HUES6 (cell line): ENCODE results near the gene PHLDA1.
A peak's percentile ranks its signal among the peaks of the same experiment; 100 is the strongest.
"Not testable (repeated sequence)": the region's sequence is repeated elsewhere in the genome, so short reads cannot be mapped to it uniquely, and the experiment has no call there.

Experiments
- H3K27ac ChIP-seq: 2 replicates; pipeline ENCODE4 v1.7.0; 2013; ENCODE audit warnings: low read depth, mild to moderate bottlenecking, low read length, inconsistent platforms
- H3K27me3 ChIP-seq: 2 replicates; pipeline ENCODE4 v1.6.1; 2013; ENCODE audit warnings: low read length; ENCODE audit not compliant: control insufficient read depth, insufficient read depth
- H3K36me3 ChIP-seq: 2 replicates; pipeline ENCODE4 v1.6.1; 2013; ENCODE audit warnings: low read length; ENCODE audit not compliant: control insufficient read depth, insufficient read depth
- H3K4me1 ChIP-seq: 2 replicates; pipeline ENCODE4 v1.6.1; 2013; ENCODE audit warnings: low read length; ENCODE audit not compliant: control insufficient read depth, insufficient read depth
- H3K4me3 ChIP-seq: 2 replicates; pipeline ENCODE4 v1.5.1; 2013; ENCODE audit warnings: low read depth, low read length
- H3K9ac ChIP-seq: one replicate; pipeline ENCODE4 v1.6.1; 2013; ENCODE audit warnings: mild to moderate bottlenecking, low read length
- H3K9me3 ChIP-seq: 2 replicates; pipeline ENCODE4 v1.6.1; 2013; ENCODE audit warnings: low read depth, low read length; ENCODE audit not compliant: control insufficient read depth, insufficient read depth

The PHLDA1 gene

DNA sequence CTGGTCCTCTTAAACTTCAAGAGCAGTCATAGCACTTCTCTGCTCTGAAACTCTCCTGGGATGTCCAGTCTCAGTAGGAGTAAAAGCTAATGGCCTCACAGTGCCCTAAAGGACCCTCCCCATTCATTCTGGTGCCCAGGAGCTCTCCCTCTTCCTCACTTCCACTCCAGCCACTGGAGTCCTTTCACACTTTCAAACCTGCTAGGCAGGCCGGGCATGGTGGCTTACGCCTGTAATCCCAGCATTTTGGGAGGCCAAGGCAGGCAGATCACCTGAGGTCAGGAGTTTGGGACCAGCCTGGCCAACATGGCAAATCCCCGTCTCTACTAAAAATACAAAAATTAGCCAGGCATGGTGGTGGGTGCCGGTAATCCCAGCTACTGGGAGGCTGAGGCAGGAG lies 47.7 kb downstream of the PHLDA1 start:
- peaks cover 21% of the 10 kb centered on the region for H3K4me1 ChIP-seq
- H3K9ac ChIP-seq, H3K36me3 ChIP-seq, H3K27me3 ChIP-seq, H3K4me3 ChIP-seq, H3K9me3 ChIP-seq, H3K27ac ChIP-seq: not testable (repeated sequence)

DNA sequence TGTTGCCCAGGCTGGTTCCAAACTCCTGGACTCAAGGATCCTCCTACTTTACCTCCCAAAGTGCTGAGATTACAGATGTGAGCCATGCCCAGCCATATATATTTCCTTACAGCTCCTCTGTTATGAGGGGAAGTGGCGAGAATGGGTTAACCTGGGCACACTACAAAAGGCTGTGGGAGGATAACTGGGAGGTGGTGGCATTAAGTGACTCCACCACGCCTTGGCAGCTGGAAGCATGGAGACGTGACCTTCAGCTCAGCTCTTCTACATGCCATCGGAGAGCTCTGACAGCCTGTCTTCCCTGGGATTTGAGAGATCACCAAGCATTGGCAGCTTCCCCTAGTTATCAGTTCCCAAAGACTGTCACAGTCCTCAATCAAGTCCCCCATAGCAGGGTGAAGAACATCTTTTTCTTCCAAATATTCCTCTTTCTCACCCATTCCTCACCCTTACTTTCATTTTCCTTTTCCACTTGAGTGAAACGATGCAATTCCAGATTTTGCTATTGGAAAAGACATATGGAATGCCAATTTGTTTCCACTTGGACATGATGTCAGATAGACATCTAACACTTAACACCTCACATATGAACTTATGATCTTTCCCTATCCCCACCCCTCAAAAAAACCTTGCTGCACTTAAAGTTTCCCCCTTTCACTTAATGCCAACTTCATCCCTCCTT lies 48.5 kb downstream of the PHLDA1 start:
- Histone ChIP-seq H3K9me3 (peaks cover 4% of the 10 kb centered on the region; the same call in 1 of the 2 replicates), H3K27ac (no peak overlapping the region), H3K36me3 (no peaks in the 10 kb centered on the region), H3K9ac (no peak overlapping the region), H3K27me3 (no peaks in the 10 kb centered on the region), H3K4me3 (no peak overlapping the region), H3K4me1 (peaks cover 28% of the 10 kb centered on the region)

DNA sequence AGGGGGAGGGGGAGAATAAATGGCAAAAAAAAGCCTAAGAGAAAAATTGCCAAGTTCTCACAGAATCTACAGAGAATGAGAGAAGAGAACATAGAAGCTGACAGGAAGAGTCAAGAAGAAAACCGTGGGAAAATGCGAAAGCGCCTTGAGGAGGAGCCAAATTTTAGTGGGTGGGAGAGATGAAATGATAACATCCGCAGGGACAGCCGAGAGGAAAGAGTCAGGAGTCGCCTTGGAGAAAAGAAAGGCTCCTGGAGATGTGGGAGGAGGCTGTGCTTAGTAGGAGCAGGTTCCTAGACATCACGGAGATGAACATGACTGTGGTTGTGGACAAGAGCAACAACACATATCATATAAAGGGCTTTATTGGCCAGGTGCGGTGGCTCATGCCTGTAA lies 49.4 kb downstream of the PHLDA1 start:
- H3K9ac ChIP-seq: no peak overlapping the region
- H3K4me3 ChIP-seq: no peak overlapping the region
- H3K4me1 ChIP-seq: peaks cover 34% of the 10 kb centered on the region
- no peaks in the 10 kb centered on the region for H3K36me3 ChIP-seq
- no peak overlapping the region for H3K27ac ChIP-seq
- no peaks in the 10 kb centered on the region for H3K9me3 ChIP-seq
- H3K27me3 ChIP-seq: no peaks in the 10 kb centered on the region

DNA sequence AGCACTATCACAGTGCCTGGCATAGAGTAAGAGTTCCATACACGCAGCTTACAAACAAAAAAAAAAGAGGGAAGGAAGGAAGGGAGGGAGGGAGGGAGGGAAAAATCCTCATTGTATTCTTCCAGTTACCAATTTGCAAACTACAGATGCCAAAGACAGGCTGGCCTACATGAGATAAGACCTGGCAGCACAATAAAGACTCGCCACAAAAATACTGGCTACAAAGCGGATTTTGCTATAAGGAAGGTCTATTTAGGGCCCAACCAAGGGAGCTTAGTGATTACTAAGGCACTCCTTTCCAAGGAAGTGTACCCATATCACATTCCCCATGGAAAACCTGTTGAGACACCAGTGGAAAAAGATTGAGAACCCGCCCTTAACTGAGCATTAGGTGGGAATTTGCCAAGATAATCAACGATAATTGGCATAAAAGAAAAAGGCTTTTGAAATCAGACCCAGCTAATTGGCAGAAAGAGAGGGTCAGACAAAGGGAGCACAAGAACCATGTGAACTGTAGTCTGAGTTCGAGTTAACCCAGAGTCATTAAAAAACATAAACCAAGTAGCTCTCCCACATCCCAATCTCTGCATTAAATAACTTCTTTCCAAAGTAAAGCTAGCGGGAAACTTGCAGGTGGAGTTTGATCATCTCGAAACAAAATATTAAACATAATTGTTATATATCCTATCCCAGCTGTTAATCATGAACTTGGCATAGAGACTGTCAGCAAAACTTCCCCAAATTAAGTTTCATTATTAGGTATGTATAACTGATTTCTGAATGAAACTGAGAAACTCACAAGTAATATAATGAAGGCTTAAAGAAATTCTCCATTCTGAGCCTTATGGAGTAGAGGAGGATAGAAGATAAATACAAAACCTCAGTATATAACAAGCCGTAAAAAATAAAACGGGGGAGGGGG lies 50.1 kb downstream of the PHLDA1 start:
- Histone ChIP-seq H3K9ac (no peak overlapping the region), H3K36me3 (no peaks in the 10 kb centered on the region), H3K27ac (no peak overlapping the region), H3K4me1 (peaks cover 34% of the 10 kb centered on the region), H3K9me3 (no peaks in the 10 kb centered on the region), H3K27me3 (no peaks in the 10 kb centered on the region), H3K4me3 (no peak overlapping the region)

DNA sequence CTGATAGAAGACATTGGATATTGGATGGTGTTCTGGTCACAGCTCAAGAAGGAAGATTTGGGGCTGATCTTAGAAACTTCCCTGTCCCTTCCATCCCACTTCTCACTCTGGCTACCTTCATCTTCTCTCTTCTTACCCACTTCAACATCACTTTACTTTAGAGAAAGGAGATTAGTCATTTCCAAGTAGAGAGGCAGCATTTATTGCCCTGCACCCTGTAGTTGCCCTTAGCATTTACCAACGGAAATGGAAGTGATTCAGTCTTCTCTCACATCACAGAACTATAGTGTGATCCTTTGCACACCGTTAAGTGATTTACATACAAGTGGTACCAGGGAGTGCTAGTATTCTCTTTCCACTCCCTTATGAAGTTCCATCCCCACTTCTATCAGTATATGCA lies 52.4 kb downstream of the PHLDA1 start:
- no peaks in the 10 kb centered on the region for H3K9me3 ChIP-seq
- H3K4me3 ChIP-seq: no peak overlapping the region
- H3K27me3 ChIP-seq: no peaks in the 10 kb centered on the region
- H3K27ac ChIP-seq: no peak overlapping the region
- H3K4me1 ChIP-seq: peaks cover 35% of the 10 kb centered on the region
- H3K9ac ChIP-seq: peak overlapping the region; percentile 16
- H3K36me3 ChIP-seq: no peaks in the 10 kb centered on the region

DNA sequence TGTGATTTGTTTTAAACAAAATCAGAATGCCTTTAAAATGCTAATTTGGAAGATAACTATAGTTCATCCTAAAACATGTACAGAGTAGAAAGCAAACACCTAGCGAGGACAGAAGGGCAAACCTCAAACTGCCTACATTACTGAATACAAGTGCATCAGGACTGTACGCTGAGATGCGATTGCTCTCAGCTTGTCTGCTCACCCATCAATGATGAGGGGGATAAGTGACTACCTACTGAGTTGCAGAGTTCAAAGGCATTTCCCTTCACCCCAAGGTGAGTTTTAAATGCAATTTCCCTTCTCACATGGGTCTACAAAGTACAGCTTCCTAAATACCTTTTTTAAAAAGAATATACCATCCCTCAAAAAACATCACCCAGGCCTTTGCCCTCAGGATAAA lies 52.9 kb downstream of the PHLDA1 start:
- H3K27ac ChIP-seq: no peak overlapping the region

DNA sequence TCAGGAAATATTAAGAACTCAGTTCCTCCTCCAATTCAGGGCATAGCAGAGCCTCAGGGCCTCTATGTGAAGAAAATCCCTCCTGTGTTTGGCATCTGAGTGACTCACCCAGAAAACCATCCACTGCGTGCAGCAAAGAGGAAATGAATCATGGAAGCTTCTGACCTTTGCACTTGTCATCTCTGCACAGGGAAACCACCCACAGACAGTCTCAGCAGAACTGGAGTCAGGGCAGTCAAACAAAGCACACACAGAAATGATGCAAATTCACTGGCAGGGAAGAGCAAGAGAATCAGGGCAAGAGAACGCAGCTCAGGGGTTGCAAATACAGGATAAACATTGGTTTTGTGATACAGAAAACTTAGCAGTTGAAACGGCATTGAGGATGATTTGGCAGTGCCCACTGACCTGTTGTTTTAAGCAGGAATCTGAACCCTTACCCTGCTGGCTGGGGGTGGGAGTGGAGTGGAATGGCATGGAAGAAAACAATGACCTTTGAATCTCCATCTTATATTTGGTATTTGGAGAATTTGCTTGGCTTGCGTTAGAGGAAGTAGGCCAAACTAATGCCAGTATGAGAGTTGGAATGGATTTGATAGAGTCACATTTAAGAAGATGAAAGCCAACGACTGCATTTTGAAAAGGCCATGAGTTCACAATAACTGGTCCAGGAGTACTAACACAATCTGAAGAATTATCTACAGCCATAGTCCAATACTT lies 53.5 kb downstream of the PHLDA1 start:
- no peaks in the 10 kb centered on the region for H3K9me3 ChIP-seq
- no peaks in the 10 kb centered on the region for H3K27me3 ChIP-seq
- H3K27ac ChIP-seq: peak overlapping the region; percentile 1; the same call in 1 of the 2 replicates
- peaks cover 29% of the 10 kb centered on the region for H3K4me1 ChIP-seq
- H3K4me3 ChIP-seq: no peak overlapping the region
- peak overlapping the region; percentile 50 for H3K9ac ChIP-seq
- H3K36me3 ChIP-seq: no peaks in the 10 kb centered on the region

More for the DNA sequence above, 52.9 kb downstream of the PHLDA1 start:
- H3K9ac ChIP-seq: peak overlapping the region; percentile 16
- peaks cover 34% of the 10 kb centered on the region for H3K4me1 ChIP-seq
- no peaks in the 10 kb centered on the region for H3K27me3 ChIP-seq
- no peaks in the 10 kb centered on the region for H3K36me3 ChIP-seq
- no peak overlapping the region for H3K4me3 ChIP-seq
- no peaks in the 10 kb centered on the region for H3K9me3 ChIP-seq

DNA sequence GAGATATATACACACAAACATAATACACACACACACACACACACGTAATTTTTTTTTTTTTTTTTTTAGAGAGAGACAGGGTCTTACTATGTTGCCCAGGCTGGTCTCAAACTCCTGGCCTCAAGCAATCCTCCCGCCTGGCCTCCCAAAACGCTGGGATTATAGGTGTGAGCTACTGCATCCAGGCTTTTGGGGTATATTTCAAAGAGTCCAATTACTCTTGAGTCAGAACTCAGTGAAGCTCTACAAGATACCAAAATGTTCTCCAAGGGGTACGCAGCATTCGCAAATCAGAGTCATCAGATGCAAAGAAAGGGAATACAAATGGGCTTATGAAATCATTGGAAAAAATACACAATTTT lies 54.0 kb downstream of the PHLDA1 start:
- no peaks in the 10 kb centered on the region for H3K27me3 ChIP-seq
- peaks cover 25% of the 10 kb centered on the region for H3K4me1 ChIP-seq
- no peaks in the 10 kb centered on the region for H3K9me3 ChIP-seq
- H3K36me3 ChIP-seq: no peaks in the 10 kb centered on the region
- H3K4me3 ChIP-seq: no peak overlapping the region
- H3K9ac ChIP-seq: peak overlapping the region; percentile 50
- H3K27ac ChIP-seq: peak overlapping the region; percentile 1; the same call in 1 of the 2 replicates

DNA sequence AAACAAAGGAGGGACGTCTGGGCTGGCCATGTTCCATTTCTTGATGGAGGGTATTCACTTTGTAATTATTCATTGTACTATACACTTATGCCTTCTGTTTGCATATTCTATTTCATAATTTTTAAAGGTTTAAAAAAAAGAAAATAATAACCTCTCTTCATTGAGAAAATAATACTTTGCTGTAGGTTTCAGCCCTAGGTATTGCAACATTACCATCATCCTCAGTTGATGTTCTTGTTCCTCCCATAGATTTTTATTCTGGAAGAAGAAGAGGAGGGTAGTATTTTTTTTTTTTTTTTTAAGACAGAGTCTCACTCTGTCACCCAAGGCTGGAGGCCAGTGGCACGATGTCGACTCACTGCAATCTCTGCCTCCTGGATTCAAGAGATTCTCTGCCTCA lies 54.7 kb downstream of the PHLDA1 start:
- H3K4me1 ChIP-seq: peaks cover 25% of the 10 kb centered on the region
- H3K9me3 ChIP-seq: no peaks in the 10 kb centered on the region
- no peak overlapping the region for H3K27ac ChIP-seq
- H3K36me3 ChIP-seq: no peaks in the 10 kb centered on the region
- H3K9ac ChIP-seq: no peak overlapping the region
- no peaks in the 10 kb centered on the region for H3K27me3 ChIP-seq
- H3K4me3 ChIP-seq: no peak overlapping the region

DNA sequence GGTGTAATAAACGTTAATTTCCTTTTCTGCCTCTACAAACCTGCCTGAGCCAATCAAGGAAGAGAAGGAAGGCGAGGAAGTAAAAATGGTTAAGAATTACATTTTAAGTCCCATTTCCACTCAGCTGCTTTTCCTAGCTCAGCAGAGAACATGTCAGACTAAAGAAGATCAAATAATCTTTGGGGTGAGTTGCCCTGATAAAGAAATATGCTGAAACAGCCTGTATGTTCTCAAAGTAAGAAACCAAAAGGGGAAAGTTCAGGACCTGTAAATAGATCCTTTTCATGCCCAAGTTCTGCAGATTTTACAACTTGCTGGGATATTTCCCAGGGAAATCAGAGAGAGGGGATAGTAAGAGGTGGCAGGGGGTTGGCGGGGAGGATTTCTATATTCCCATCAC lies 55.5 kb downstream of the PHLDA1 start:
- peaks cover 27% of the 10 kb centered on the region for H3K4me1 ChIP-seq
- H3K27ac ChIP-seq: 0 out of 2 replicates have a peak overlapping the region, but pooled peaks have one; percentile 19
- H3K27me3 ChIP-seq: no peaks in the 10 kb centered on the region
- H3K9ac ChIP-seq: no peak overlapping the region
- H3K9me3 ChIP-seq: no peaks in the 10 kb centered on the region
- H3K36me3 ChIP-seq: no peaks in the 10 kb centered on the region
- no peak overlapping the region for H3K4me3 ChIP-seq

DNA sequence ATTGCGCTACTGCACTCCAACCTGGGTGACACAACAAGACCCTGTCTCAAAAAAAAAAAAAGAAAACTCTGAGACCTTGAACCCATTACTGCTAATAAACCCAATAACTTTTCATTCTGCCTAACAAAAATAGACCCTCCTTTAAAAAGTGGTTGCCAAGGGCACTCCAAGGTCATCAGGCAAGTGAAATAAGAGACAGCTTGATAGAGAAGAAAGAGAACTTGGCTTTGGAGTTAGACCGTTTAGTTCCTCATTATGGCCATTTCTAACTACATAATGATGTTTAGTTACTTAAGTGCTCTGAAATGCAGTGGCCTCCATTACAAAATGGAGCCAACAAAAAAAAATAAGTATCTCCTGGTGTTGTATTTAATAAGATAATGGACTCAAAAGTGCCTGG lies 55.9 kb downstream of the PHLDA1 start:
- H3K36me3 ChIP-seq: no peaks in the 10 kb centered on the region
- H3K4me3 ChIP-seq: no peak overlapping the region
- H3K4me1 ChIP-seq: peaks cover 31% of the 10 kb centered on the region
- no peak overlapping the region for H3K27ac ChIP-seq
- no peaks in the 10 kb centered on the region for H3K27me3 ChIP-seq
- no peaks in the 10 kb centered on the region for H3K9me3 ChIP-seq
- no peak overlapping the region for H3K9ac ChIP-seq
